PC-9 (cell line): ENCODE measurements around the gene ILKAP. TPM values are rescaled to one million over a fixed set of nuclear protein-coding genes. Genes with fewer than 3 reads are reported as not detected.

ENCODE experiments used
- BruUV-seq: library from RNA; stranded (reverse); fragments of 400-500 nt; replicated peaks from 2 replicates; lab custom pipeline; 2021; lab: Mats Ljungman, UMichigan
- CTCF ChIA-PET: fragments of 300-600 bp; sonication (Branson Sonifier 250); formaldehyde crosslinking; loops from one replicate; lab custom pipeline; 2022; ENCODE audit warnings: antibody characterized with exemption; lab: Charles Lee
- POLR2A ChIA-PET: fragments of 300-600 bp; sonication (Branson Sonifier 250); formaldehyde crosslinking; loops from one replicate; lab custom pipeline; 2022; ENCODE audit warnings: antibody characterized with exemption; ENCODE audit not compliant: unreplicated experiment; lab: Charles Lee
- DNase-seq, 2 experiments: peaks; one replicate each; pipeline versions ENCODE4 v3.0.0 to v3.0.0-alpha.2; 2015 to 2022; ENCODE audit warnings: mixed read lengths in 1 of 2
- H2AFZ ChIP-seq: fragments of 200-600 bp; sonication (generic); 2 replicates; pipeline ENCODE4 v1.8.1; 2017; ENCODE audit warnings: antibody characterized with exemption
- H3F3A ChIP-seq: fragments of 200-600 bp; sonication (generic); 2 replicates; pipeline ENCODE4 v1.8.1; 2017; ENCODE audit warnings: antibody characterized with exemption, mild to moderate bottlenecking, low read depth; ENCODE audit not compliant: insufficient read depth
- H3K27ac ChIP-seq: fragments of 200-600 bp; sonication (generic); 2 replicates; pipeline ENCODE4 v1.6.1; 2016; ENCODE audit warnings: mixed run types
- H3K27me3 ChIP-seq: fragments of 200-600 bp; sonication (generic); 2 replicates; pipeline ENCODE4 v1.6.1; 2016; ENCODE audit warnings: low read depth, mixed run types; ENCODE audit not compliant: insufficient read depth
- H3K36me3 ChIP-seq: fragments of 200-600 bp; sonication (generic); 2 replicates; pipeline ENCODE4 v1.6.1; 2016; ENCODE audit warnings: low read depth, mixed run types
- H3K4me1 ChIP-seq: fragments of 200-600 bp; sonication (generic); replicated peaks from 2 replicates; pipeline ENCODE4 v1.6.1; 2016; ENCODE audit warnings: mixed run types; ENCODE audit not compliant: insufficient read depth
- H3K4me2 ChIP-seq: fragments of 200-600 bp; sonication (generic); 2 replicates; pipeline ENCODE4 v1.6.1; 2017; ENCODE audit warnings: mixed run types
- H3K4me3 ChIP-seq: fragments of 200-600 bp; sonication (generic); 2 replicates; pipeline ENCODE4 v1.6.1; 2016; ENCODE audit warnings: mixed run types
- H3K79me2 ChIP-seq: fragments of 200-600 bp; sonication (generic); 2 replicates; pipeline ENCODE4 v1.6.1; 2017; ENCODE audit warnings: low read depth, mixed run types
- H3K9me2 ChIP-seq: fragments of 200-600 bp; sonication (generic); 2 replicates; pipeline ENCODE4 v1.8.1; 2017; ENCODE audit warnings: mild to moderate bottlenecking; ENCODE audit not compliant: insufficient read depth
- H3K9me3 ChIP-seq: fragments of 200-600 bp; sonication (generic); 2 replicates; pipeline ENCODE4 v1.8.1; 2016; ENCODE audit warnings: low read depth; ENCODE audit not compliant: insufficient read depth
- H4K20me1 ChIP-seq: fragments of 200-600 bp; sonication (generic); 2 replicates; pipeline ENCODE4 v1.8.1; 2017; ENCODE audit not compliant: insufficient read depth
- CTCF ChIP-seq: fragments of 200-600 bp; sonication (generic); conservative IDR thresholded peaks from 2 replicates; pipeline ENCODE4 v1.6.1; 2017; ENCODE audit warnings: mixed run types, antibody characterized with exemption, mild to moderate bottlenecking, moderate library complexity
- EZH2 ChIP-seq: fragments of 200-600 bp; sonication (generic); IDR thresholded peaks from 2 replicates; pipeline ENCODE4 v1.8.0; 2017; ENCODE audit warnings: antibody characterized with exemption, low read depth
- intact Hi-C: fragments of 100-400 bp; cut with micrococcal nuclease; formaldehyde crosslinking; loops from one replicate; pipeline ENCODE4 v1.10.0; 2022; ENCODE audit not compliant: unreplicated experiment
- total RNA-seq: library from RNA; stranded (reverse); gene quantifications from 2 replicates; pipeline ENCODE4 v1.2.3, GENCODE V29; 2021

The ILKAP gene
- total RNA-seq, 1 experiment from 2014 or later, result 55.6 TPM

DNA sequence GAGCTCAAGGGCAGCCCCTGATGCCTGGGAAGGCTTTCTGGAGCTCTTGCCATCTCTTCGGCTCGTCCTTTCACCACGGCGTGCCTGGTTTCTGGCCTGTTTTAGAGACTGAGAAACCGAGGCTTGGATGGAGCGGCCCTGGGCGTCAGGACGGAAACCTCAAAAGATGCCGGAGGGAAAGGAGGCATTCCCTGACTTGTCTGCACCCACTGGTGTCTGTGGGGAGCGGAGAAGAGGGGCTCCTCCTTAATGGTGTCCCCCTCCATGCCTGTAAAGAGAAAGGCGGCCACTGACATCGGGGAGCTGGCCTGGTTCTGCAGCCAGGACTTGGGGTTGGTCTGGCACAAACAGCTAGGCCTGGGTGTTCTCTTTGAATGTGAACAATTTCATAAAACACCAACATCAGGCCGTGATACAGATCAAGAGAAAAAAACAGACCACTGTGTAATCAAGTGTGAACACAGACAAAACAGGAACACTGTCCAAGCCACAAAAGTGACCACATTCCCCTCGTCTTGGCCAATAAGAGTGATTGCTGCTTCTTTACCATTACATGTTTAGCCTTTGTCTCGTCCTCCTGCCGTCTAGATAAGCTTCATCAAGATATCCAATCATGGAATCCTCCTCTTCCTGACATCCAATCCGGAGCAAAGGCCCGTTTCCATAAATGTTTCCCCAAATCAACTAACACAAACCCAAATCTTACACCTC is 633 bp upstream of the ILKAP start:
- H4K20me1 ChIP-seq, result peaks cover 34% of the 10 kb centered on the region
- H2AFZ ChIP-seq, result peak overlapping the region; percentile 95
- peaks cover 44% of the 10 kb centered on the region for H3K79me2 ChIP-seq
- peak overlapping the region; percentile 83 for H3K4me2 ChIP-seq
- POLR2A ChIA-PET, result no interaction called here
- H3K36me3 ChIP-seq, result peaks cover 4% of the 10 kb centered on the region; the same call in 1 of the 2 replicates
- intact Hi-C loops, result no loop called here
- no peaks in the 10 kb centered on the region for H3K9me2 ChIP-seq
- no peaks in the 10 kb centered on the region; the same call in 1 of the 2 replicates for H3K9me3 ChIP-seq
- TF ChIP-seq CTCF (no peak), EZH2 (no peak)
- peaks cover 12% of the 10 kb centered on the region; the same call in 1 of the 2 replicates for H3F3A ChIP-seq
- CTCF ChIA-PET, result interaction anchor here (0.6 to 0.7 kb wide), 2 partner anchors 77 to 459 kb away, joined by 3 to 5 read pairs; no protein-coding TSS in a partner anchor
- H3K4me1 ChIP-seq, result peaks cover 31% of the 10 kb centered on the region
- TSS peak; percentile 98 for BruUV-seq
- peak overlapping the region; percentile 92 for H3K4me3 ChIP-seq
- no peak overlapping the region for H3K27ac ChIP-seq
- H3K27me3 ChIP-seq, result peaks cover 29% of the 10 kb centered on the region
- DNase-seq, result no peak

- CTCF ChIA-PET, result interaction anchor here (0.9 kb wide), 1 partner anchor 76 kb away, joined by 3 read pairs; no protein-coding TSS in a partner anchor
- Histone ChIP-seq H3K79me2 (peaks cover 60% of the 10 kb centered on the region), H3K9me2 (no peaks in the 10 kb centered on the region), H3F3A (peaks cover 16% of the 10 kb centered on the region; the same call in 1 of the 2 replicates), H3K9me3 (no peaks in the 10 kb centered on the region; the same call in 1 of the 2 replicates), H3K4me2 (peak overlapping the region; percentile 99), H3K27ac (no peak overlapping the region), H3K4me1 (peaks cover 33% of the 10 kb centered on the region), H3K27me3 (peaks cover 13% of the 10 kb centered on the region), H3K4me3 (peak overlapping the region; percentile 92), H3K36me3 (peaks cover 4% of the 10 kb centered on the region; the same call in 1 of the 2 replicates), H4K20me1 (peaks cover 47% of the 10 kb centered on the region), H2AFZ (peak overlapping the region; percentile 79; the same call in 1 of the 2 replicates)
- TF ChIP-seq CTCF (no peak), EZH2 (no peak)
- intact Hi-C loops, result no loop called here
- BruUV-seq, result TSS peak; percentile 45
- POLR2A ChIA-PET, result interaction anchor here (0.7 kb wide), 1 partner anchor 39 kb away, joined by 28 read pairs; no protein-coding TSS in a partner anchor
- no peak for DNase-seq
Measured at GRCh38 chr2:238202326-238203093, 985 bp downstream of the ILKAP start.

DNA sequence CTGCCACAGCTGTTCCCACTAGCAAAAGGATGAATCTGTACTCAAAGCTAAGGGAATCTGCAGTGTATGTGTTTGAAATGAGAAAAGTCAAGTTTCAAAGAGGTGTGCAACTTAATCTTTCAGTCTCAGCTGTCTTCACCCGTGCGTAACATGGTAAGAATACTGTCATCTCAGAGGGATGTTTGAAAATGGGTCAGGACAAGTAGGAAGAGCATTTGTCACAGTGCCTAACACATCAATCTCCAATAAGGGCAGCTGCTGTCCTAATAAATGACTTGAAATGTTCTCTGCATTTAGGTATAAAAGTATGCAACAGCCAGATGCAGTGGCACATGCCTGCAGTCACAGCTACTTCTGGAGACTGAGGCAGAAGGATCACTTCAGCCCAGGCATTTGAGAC is 13.1 kb downstream of the ILKAP start:
- CTCF ChIA-PET, result no interaction called here
- peaks cover 26% of the 10 kb centered on the region for H3K36me3 ChIP-seq
- TF ChIP-seq CTCF (no peak), EZH2 (no peak)
- peaks cover 12% of the 10 kb centered on the region; the same call in 1 of the 2 replicates for H3F3A ChIP-seq
- H3K79me2 ChIP-seq, result peaks cover 11% of the 10 kb centered on the region
- H3K27me3 ChIP-seq, result no peaks in the 10 kb centered on the region
- H3K4me1 ChIP-seq, result no peaks in the 10 kb centered on the region
- intact Hi-C loops, result no loop called here
- H3K27ac ChIP-seq, result no peak overlapping the region
- H3K9me2 ChIP-seq, result no peaks in the 10 kb centered on the region
- H2AFZ ChIP-seq, result no peak overlapping the region
- peaks cover 21% of the 10 kb centered on the region for H4K20me1 ChIP-seq
- POLR2A ChIA-PET, result no interaction called here
- no peak for DNase-seq
- no TSS peak for BruUV-seq
- no peak overlapping the region for H3K4me2 ChIP-seq
- no peaks in the 10 kb centered on the region for H3K9me3 ChIP-seq
- no peak overlapping the region for H3K4me3 ChIP-seq
